Measurements from ENCODE around the gene AUH.

The AUH gene

GRCh38 chr9:91403665-91404543, 42.2 kb upstream of the AUH start:
- no peak overlapping the region for H3K27ac ChIP-seq
- no peak for TF ChIP-seq CTCF (conservative IDR thresholded peaks at IDR 0.05)

GRCh38 chr9:91398926-91399325, 37.2 kb upstream of the AUH start:
- H3K27ac ChIP-seq, result no peak overlapping the region
- TF ChIP-seq CTCF (conservative IDR thresholded peaks at IDR 0.05), result no peak

GRCh38 chr9:91395553-91396471, 34.1 kb upstream of the AUH start:
- TF ChIP-seq CTCF (conservative IDR thresholded peaks at IDR 0.05), result no peak
- H3K27ac ChIP-seq, result no peak overlapping the region

- H3K27ac ChIP-seq, result no peak overlapping the region
- TF ChIP-seq CTCF (conservative IDR thresholded peaks at IDR 0.05), result no peak
Observed at GRCh38 chr9:91395106-91395552, 33.4 kb upstream of the AUH start.

GRCh38 chr9:91393826-91394225, 32.1 kb upstream of the AUH start:
- no peak for TF ChIP-seq CTCF (conservative IDR thresholded peaks at IDR 0.05)
- no peak overlapping the region for H3K27ac ChIP-seq

GRCh38 chr9:91392435-91392834, 30.7 kb upstream of the AUH start:
- no peak overlapping the region for H3K27ac ChIP-seq
- no peak for TF ChIP-seq CTCF (conservative IDR thresholded peaks at IDR 0.05)

GRCh38 chr9:91391818-91392217, 30.1 kb upstream of the AUH start:
- TF ChIP-seq CTCF (conservative IDR thresholded peaks at IDR 0.05), result no peak
- no peak overlapping the region for H3K27ac ChIP-seq
